T-helper 2 cell treated with Interferon-gamma antibody and Interleukin-4, amounts not matched to agents 100 ng/mL and 5 ng/mL, for 36 hours (primary cell): Measurements from ENCODE around the gene ASPN. TPM values are rescaled to one million over a fixed set of nuclear protein-coding genes. Genes with fewer than 3 reads are reported as not detected.

Experiments used
- intact Hi-C: fragments of 100-400 bp; cut with micrococcal nuclease; formaldehyde crosslinking; loops from one replicate; pipeline ENCODE4 v1.15.1; 2023
- total RNA-seq: library from RNA; stranded (reverse); gene quantifications from 2 replicates; pipeline ENCODE4 v1.2.3, GENCODE V29; 2022

ASPN gene
- total RNA-seq, 1 donor from 2014 or later = not detected

- intact Hi-C loops = no loop called here
These were observed 24.0 kb upstream of the ASPN start for GRCh38 chr9:92506184-92506857.

- intact Hi-C loops = no loop called here
These were observed 22.6 kb upstream of the ASPN start for GRCh38 chr9:92504881-92505280.

- intact Hi-C loops = no loop called here
These were observed 20.9 kb upstream of the ASPN start for GRCh38 chr9:92503156-92503555.

- intact Hi-C loops = no loop called here
These were observed 19.5 kb upstream of the ASPN start for GRCh38 chr9:92501671-92502393.

GRCh38 chr9:92500725-92501124 is 18.4 kb upstream of the ASPN start:
- intact Hi-C loops = no loop called here

GRCh38 chr9:92499701-92500100 is 17.4 kb upstream of the ASPN start:
- intact Hi-C loops = no loop called here

- intact Hi-C loops = no loop called here
These were observed 14.3 kb upstream of the ASPN start for GRCh38 chr9:92496396-92497176.

GRCh38 chr9:92494856-92495255 is 12.6 kb upstream of the ASPN start:
- intact Hi-C loops = no loop called here

GRCh38 chr9:92493749-92494387 is 11.6 kb upstream of the ASPN start:
- intact Hi-C loops = no loop called here

GRCh38 chr9:92492781-92493401 is 10.6 kb upstream of the ASPN start:
- intact Hi-C loops = no loop called here

GRCh38 chr9:92488681-92489550 is 6.6 kb upstream of the ASPN start:
- intact Hi-C loops = no loop called here

GRCh38 chr9:92486371-92486770 is 4.1 kb upstream of the ASPN start:
- intact Hi-C loops = no loop called here

- intact Hi-C loops = no loop called here
These were observed 2.3 kb upstream of the ASPN start for GRCh38 chr9:92484563-92484962.

GRCh38 chr9:92483627-92484545 is 1.6 kb upstream of the ASPN start:
- intact Hi-C loops = no loop called here

- intact Hi-C loops = no loop called here
These were observed 499 bp upstream of the ASPN start for GRCh38 chr9:92482805-92483204.

GRCh38 chr9:92480986-92481633 is 1.2 kb downstream of the ASPN start:
- intact Hi-C loops = no loop called here

- intact Hi-C loops = no loop called here
These were observed 2.0 kb downstream of the ASPN start for GRCh38 chr9:92480291-92480771.

- intact Hi-C loops = no loop called here
These were observed 3.0 kb downstream of the ASPN start for GRCh38 chr9:92479346-92479745.

GRCh38 chr9:92478783-92479182 is 3.5 kb downstream of the ASPN start:
- intact Hi-C loops = no loop called here
